Left renal cortex interstitium (tissue), 4 donors: Measurements from ENCODE around the gene TTC3. TPM values are rescaled to one million over a fixed set of nuclear protein-coding genes. Genes with fewer than 3 reads are reported as not detected.
"Not testable (repeated sequence)": the region's sequence is repeated elsewhere in the genome, so short reads cannot be mapped to it uniquely, and the experiment has no call there.

Source experiments
- DNase-seq, 4 donors: peaks; one replicate each; pipeline ENCODE4 v3.0.0-alpha.2; 2013; ENCODE audit warnings: low read depth in 4 of 4, low spot score in 2 of 4, missing footprints in 1 of 4
- polyA plus RNA-seq, 4 donors: library from polyadenylated mRNA; unstranded; fragments of 120-200 nt; gene quantifications; one replicate each; pipeline ENCODE4 v1.2.1, GENCODE V29; 2013; ENCODE audit not compliant: insufficient read length in 4 of 4

TTC3 gene
- 100 to 1,000 TPM; 157 to 179 (median 167) TPM for polyA plus RNA-seq

GRCh38 chr21:37072988-37073416 is at the start of gene TTC3, which contains the start of gene PIGP:
TSS of gene TTC3 (plus strand) at chr21:37073254. CDS start at chr21:37087258, 14,004 bp downstream.
TSS of gene PIGP (minus strand) at chr21:37073071. CDS start at chr21:37072515, 556 bp downstream.
- peak; percentile 92 to 94 (median 92) for DNase-seq

- no peak for DNase-seq
These were observed 46.6 kb upstream of the TTC3 start for GRCh38 chr21:37026499-37026898.

GRCh38 chr21:37028570-37028969 is 44.5 kb upstream of the TTC3 start:
- no peak for DNase-seq

GRCh38 chr21:37030864-37031263 is 42.2 kb upstream of the TTC3 start:
- DNase-seq: no peak

GRCh38 chr21:37032293-37032692 is 40.8 kb upstream of the TTC3 start:
- no peak for DNase-seq

GRCh38 chr21:37032877-37033471 is 40.1 kb upstream of the TTC3 start:
- no peak for DNase-seq

GRCh38 chr21:37034394-37034793 is 38.7 kb upstream of the TTC3 start:
- DNase-seq: not testable (repeated sequence)

- no peak for DNase-seq
These were observed 36.9 kb upstream of the TTC3 start for GRCh38 chr21:37036177-37036576.

- no peak for DNase-seq
These were observed 33.5 kb upstream of the TTC3 start for GRCh38 chr21:37039411-37040075.

GRCh38 chr21:37040212-37040611 is 32.8 kb upstream of the TTC3 start:
- no peak for DNase-seq

- no peak for DNase-seq
These were observed 31.3 kb upstream of the TTC3 start for GRCh38 chr21:37041706-37042271.

GRCh38 chr21:37043818-37044217 is 29.2 kb upstream of the TTC3 start:
- no peak for DNase-seq

- no peak for DNase-seq
These were observed 28.4 kb upstream of the TTC3 start for GRCh38 chr21:37044643-37045042.

- no peak for DNase-seq
These were observed 27.9 kb upstream of the TTC3 start for GRCh38 chr21:37045149-37045548.

- no peak for DNase-seq
These were observed 27.5 kb upstream of the TTC3 start for GRCh38 chr21:37045556-37045955.

- no peak for DNase-seq
These were observed 26.0 kb upstream of the TTC3 start for GRCh38 chr21:37047079-37047478.

- DNase-seq: not testable (repeated sequence)
These were observed 23.3 kb upstream of the TTC3 start for GRCh38 chr21:37049741-37050140.

GRCh38 chr21:37055271-37055855 is 17.7 kb upstream of the TTC3 start:
- no peak for DNase-seq

GRCh38 chr21:37057614-37058013 is 15.4 kb upstream of the TTC3 start:
- DNase-seq: no peak

- DNase-seq: no peak
These were observed 14.8 kb upstream of the TTC3 start for GRCh38 chr21:37058261-37058660.

- DNase-seq: no peak
These were observed 13.9 kb upstream of the TTC3 start for GRCh38 chr21:37059181-37059580.
